Measurements from ENCODE around the gene SLCO1B3. TPM values are rescaled to one million over a fixed set of nuclear protein-coding genes. Genes with fewer than 3 reads are reported as not detected.

Gene SLCO1B3
- total and polyA plus RNA-seq, 2 donors (not counting 3 experiments of a cell fraction or from before 2014, with no cell fraction given), result not detected

GRCh38 chr12:20805921-20806320 lies 4.6 kb upstream of the SLCO1B3 start:
- no peak for FAIRE-seq
- Histone ChIP-seq H3K9me1 (replicated peaks; ENCODE audit: control insufficient read depth, extremely low read depth, insufficient read depth, low read length) (no peaks in the 10 kb centered on the region), H3K4me1 (ENCODE audit: control insufficient read depth, extremely low read depth, insufficient read depth, low read length) (no peaks in the 10 kb centered on the region), H4K20me1 (replicated peaks; ENCODE audit: control insufficient read depth, extremely low read depth, insufficient read depth, low read length) (no peaks in the 10 kb centered on the region), H3K9ac (replicated peaks; ENCODE audit: extremely low read depth, insufficient read depth, low read length) (no peak overlapping the region), H3K27ac (ENCODE audit: insufficient read depth, low read depth, low read length) (no peak overlapping the region), H2AFZ (ENCODE audit: low read depth, low read length) (no peak overlapping the region), H3K36me3 (ENCODE audit: control insufficient read depth in 2 of 2, extremely low read depth in 1 of 2, insufficient read depth in 2 of 2, low read length in 2 of 2) (no peaks in the 10 kb centered on the region), H3K9me3 (replicated peaks; ENCODE audit: control insufficient read depth, insufficient read depth, low read length) (no peaks in the 10 kb centered on the region), H3K4me3 (replicated peaks in 1 of 3; ENCODE audit: insufficient read depth in 1 of 3, low read depth in 1 of 3, low read length in 3 of 3) (no peak overlapping the region), H3K27me3 (ENCODE audit: control insufficient read depth in 2 of 2, insufficient read depth in 2 of 2, low read length in 2 of 2) (no peaks in the 10 kb centered on the region), H3K4me2 (ENCODE audit: insufficient read depth, low read length) (no peak overlapping the region), H3K79me2 (ENCODE audit: control insufficient read depth, insufficient read depth, low read length) (no peaks in the 10 kb centered on the region)
- dilution Hi-C loops (cut with MboI; ENCODE audit: extremely low pct_ligation_motif_present, low sequenced_read_pairs) (no loop called here), intact Hi-C loops (cut with micrococcal nuclease) (no loop called here)
- POLR2A ChIA-PET, result no interaction called here
- peak; percentile 65 for DNase-seq (ENCODE audit: low read depth, low spot score)
- no TSS peak for BruUV-seq (replicated peaks)
- TF ChIP-seq MAX (IDR thresholded peaks at IDR 0.05; ENCODE audit: insufficient read depth, insufficient read length) (no peak), FOS (IDR thresholded peaks at IDR 0.05; ENCODE audit: borderline replicate concordance, insufficient read depth, low read length) (no peak), EZH2 (IDR thresholded peaks at IDR 0.05; ENCODE audit: borderline replicate concordance, low read depth, low read length, severe bottlenecking) (no peak), POLR2AphosphoS5 (IDR thresholded peaks at IDR 0.05; ENCODE audit: insufficient read depth, low read depth, low read length) (no peak), JUN (IDR thresholded peaks at IDR 0.05; ENCODE audit: borderline replicate concordance, insufficient read depth, insufficient read length, low read depth) (no peak), POLR2A (IDR thresholded peaks at IDR 0.05; ENCODE audit: low read depth, low read length) (no peak), GATA2 (IDR thresholded peaks at IDR 0.05; ENCODE audit: insufficient read depth, insufficient read length, low read depth, low read length) (no peak), CTCF (IDR thresholded peaks at IDR 0.05; ENCODE audit: extremely low read depth in 1 of 2, insufficient read depth in 1 of 2, low read depth in 1 of 2, low read length in 2 of 2) (no peak), MYC (IDR thresholded peaks at IDR 0.05; ENCODE audit: low read depth, low read length) (no peak)
- CTCF ChIA-PET, result no interaction called here

Measured in endothelial cell of umbilical vein (primary cell).